Measurements from ENCODE around the gene SH2D7. TPM values are rescaled to one million over a fixed set of nuclear protein-coding genes. Genes with fewer than 3 reads are reported as not detected.

The SH2D7 gene
- total and polyA plus RNA-seq, 2 experiments from 2014 or later = 0.31 TPM; not detected in 1

- peak overlapping the region; percentile 35; the same call in 1 of the 2 replicates for H3K27ac Mint-ChIP-seq
- no peak overlapping the region for H3K4me2 ChIP-seq
- H2AFZ ChIP-seq = no peak overlapping the region
- no peaks in the 10 kb centered on the region for H3K9me3 Mint-ChIP-seq
- H3K4me3 ChIP-seq = no peak overlapping the region
- no peaks in the 10 kb centered on the region for H3K9me2 ChIP-seq (ENCODE audit: insufficient read depth)
- no peaks in the 10 kb centered on the region for H3F3A ChIP-seq (replicated peaks; ENCODE audit: low read depth)
- H3K36me3 Mint-ChIP-seq (ENCODE audit: low read depth) = no peaks in the 10 kb centered on the region
- no peak for DNase-seq (ENCODE audit: low spot score)
- peaks cover 2% of the 10 kb centered on the region; the same call in 1 of the 2 replicates for H4K20me1 ChIP-seq (replicated peaks; ENCODE audit: insufficient read depth)
- no peak overlapping the region for H3K27ac ChIP-seq (ENCODE audit: low read depth)
- H3K4me1 Mint-ChIP-seq = peaks cover 21% of the 10 kb centered on the region
- H3K27me3 ChIP-seq (ENCODE audit: insufficient read depth) = no peaks in the 10 kb centered on the region
- peaks cover 19% of the 10 kb centered on the region for H3K4me1 ChIP-seq (ENCODE audit: insufficient read depth)
- no peak overlapping the region for H3K4me3 Mint-ChIP-seq
- peaks cover 4% of the 10 kb centered on the region for H3K27me3 Mint-ChIP-seq (ENCODE audit: insufficient read depth, low read depth, poor library complexity)
- no peaks in the 10 kb centered on the region for H3K36me3 ChIP-seq (ENCODE audit: insufficient read depth)
- H3K79me2 ChIP-seq (replicated peaks; ENCODE audit: insufficient read depth) = peaks cover 50% of the 10 kb centered on the region
- peak; percentile 30 for ATAC-seq
- TF ChIP-seq CTCF (conservative IDR thresholded peaks at IDR 0.05; ENCODE audit: low read depth in 2 of 2) (no peak), NANOG (IDR thresholded peaks at IDR 0.05; ENCODE audit: borderline replicate concordance) (no peak), JUNB (IDR thresholded peaks at IDR 0.05; ENCODE audit: unreplicated experiment) (no peak), STAT1 (IDR thresholded peaks at IDR 0.05; ENCODE audit: unreplicated experiment) (no peak), EZH2phosphoT487 (IDR thresholded peaks at IDR 0.05; ENCODE audit: unreplicated experiment) (no peak), EZH2 (IDR thresholded peaks at IDR 0.05; ENCODE audit: low read depth, unreplicated experiment) (no peak), POLR2AphosphoS5 (IDR thresholded peaks at IDR 0.05; ENCODE audit: low read depth) (no peak), ZNF114 (CRISPR knock-in tag; IDR thresholded peaks at IDR 0.05) (no peak), CREB1 (CRISPR knock-in tag; IDR thresholded peaks at IDR 0.05; ENCODE audit: low read depth) (no peak), ZNF331 (CRISPR knock-in tag; IDR thresholded peaks at IDR 0.05; ENCODE audit: low read depth) (no peak), ETS1 (IDR thresholded peaks at IDR 0.05) (no peak)
- TF ChIP-seq, protein P1, sequence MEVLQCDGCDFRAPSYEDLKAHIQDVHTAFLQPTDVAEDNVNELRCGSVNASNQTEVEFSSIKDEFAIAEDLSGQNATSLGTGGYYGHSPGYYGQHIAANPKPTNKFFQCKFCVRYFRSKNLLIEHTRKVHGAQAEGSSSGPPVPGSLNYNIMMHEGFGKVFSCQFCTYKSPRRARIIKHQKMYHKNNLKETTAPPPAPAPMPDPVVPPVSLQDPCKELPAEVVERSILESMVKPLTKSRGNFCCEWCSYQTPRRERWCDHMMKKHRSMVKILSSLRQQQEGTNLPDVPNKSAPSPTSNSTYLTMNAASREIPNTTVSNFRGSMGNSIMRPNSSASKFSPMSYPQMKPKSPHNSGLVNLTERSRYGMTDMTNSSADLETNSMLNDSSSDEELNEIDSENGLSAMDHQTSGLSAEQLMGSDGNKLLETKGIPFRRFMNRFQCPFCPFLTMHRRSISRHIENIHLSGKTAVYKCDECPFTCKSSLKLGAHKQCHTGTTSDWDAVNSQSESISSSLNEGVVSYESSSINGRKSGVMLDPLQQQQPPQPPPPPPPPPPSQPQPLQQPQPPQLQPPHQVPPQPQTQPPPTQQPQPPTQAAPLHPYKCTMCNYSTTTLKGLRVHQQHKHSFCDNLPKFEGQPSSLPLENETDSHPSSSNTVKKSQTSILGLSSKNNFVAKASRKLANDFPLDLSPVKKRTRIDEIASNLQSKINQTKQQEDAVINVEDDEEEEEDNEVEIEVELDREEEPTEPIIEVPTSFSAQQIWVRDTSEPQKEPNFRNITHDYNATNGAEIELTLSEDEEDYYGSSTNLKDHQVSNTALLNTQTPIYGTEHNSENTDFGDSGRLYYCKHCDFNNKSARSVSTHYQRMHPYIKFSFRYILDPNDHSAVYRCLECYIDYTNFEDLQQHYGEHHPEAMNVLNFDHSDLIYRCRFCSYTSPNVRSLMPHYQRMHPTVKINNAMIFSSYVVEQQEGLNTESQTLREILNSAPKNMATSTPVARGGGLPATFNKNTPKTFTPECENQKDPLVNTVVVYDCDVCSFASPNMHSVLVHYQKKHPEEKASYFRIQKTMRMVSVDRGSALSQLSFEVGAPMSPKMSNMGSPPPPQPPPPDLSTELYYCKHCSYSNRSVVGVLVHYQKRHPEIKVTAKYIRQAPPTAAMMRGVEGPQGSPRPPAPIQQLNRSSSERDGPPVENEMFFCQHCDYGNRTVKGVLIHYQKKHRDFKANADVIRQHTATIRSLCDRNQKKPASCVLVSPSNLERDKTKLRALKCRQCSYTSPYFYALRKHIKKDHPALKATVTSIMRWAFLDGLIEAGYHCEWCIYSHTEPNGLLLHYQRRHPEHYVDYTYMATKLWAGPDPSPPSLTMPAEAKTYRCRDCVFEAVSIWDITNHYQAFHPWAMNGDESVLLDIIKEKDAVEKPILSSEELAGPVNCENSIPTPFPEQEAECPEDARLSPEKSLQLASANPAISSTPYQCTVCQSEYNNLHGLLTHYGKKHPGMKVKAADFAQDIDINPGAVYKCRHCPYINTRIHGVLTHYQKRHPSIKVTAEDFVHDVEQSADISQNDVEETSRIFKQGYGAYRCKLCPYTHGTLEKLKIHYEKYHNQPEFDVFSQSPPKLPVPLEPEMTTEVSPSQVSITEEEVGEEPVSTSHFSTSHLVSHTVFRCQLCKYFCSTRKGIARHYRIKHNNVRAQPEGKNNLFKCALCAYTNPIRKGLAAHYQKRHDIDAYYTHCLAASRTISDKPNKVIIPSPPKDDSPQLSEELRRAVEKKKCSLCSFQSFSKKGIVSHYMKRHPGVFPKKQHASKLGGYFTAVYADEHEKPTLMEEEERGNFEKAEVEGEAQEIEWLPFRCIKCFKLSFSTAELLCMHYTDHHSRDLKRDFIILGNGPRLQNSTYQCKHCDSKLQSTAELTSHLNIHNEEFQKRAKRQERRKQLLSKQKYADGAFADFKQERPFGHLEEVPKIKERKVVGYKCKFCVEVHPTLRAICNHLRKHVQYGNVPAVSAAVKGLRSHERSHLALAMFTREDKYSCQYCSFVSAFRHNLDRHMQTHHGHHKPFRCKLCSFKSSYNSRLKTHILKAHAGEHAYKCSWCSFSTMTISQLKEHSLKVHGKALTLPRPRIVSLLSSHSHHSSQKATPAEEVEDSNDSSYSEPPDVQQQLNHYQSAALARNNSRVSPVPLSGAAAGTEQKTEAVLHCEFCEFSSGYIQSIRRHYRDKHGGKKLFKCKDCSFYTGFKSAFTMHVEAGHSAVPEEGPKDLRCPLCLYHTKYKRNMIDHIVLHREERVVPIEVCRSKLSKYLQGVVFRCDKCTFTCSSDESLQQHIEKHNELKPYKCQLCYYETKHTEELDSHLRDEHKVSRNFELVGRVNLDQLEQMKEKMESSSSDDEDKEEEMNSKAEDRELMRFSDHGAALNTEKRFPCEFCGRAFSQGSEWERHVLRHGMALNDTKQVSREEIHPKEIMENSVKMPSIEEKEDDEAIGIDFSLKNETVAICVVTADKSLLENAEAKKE (CRISPR knock-in tag; IDR thresholded peaks at IDR 0.05) = no peak
- TF ChIP-seq, protein P2, sequence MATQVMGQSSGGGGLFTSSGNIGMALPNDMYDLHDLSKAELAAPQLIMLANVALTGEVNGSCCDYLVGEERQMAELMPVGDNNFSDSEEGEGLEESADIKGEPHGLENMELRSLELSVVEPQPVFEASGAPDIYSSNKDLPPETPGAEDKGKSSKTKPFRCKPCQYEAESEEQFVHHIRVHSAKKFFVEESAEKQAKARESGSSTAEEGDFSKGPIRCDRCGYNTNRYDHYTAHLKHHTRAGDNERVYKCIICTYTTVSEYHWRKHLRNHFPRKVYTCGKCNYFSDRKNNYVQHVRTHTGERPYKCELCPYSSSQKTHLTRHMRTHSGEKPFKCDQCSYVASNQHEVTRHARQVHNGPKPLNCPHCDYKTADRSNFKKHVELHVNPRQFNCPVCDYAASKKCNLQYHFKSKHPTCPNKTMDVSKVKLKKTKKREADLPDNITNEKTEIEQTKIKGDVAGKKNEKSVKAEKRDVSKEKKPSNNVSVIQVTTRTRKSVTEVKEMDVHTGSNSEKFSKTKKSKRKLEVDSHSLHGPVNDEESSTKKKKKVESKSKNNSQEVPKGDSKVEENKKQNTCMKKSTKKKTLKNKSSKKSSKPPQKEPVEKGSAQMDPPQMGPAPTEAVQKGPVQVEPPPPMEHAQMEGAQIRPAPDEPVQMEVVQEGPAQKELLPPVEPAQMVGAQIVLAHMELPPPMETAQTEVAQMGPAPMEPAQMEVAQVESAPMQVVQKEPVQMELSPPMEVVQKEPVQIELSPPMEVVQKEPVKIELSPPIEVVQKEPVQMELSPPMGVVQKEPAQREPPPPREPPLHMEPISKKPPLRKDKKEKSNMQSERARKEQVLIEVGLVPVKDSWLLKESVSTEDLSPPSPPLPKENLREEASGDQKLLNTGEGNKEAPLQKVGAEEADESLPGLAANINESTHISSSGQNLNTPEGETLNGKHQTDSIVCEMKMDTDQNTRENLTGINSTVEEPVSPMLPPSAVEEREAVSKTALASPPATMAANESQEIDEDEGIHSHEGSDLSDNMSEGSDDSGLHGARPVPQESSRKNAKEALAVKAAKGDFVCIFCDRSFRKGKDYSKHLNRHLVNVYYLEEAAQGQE (IDR thresholded peaks at IDR 0.05; ENCODE audit: unreplicated experiment) = no peak
Observed at GRCh38 chr15:78056714-78057269, 35.6 kb upstream of the SH2D7 start.
